MV-4-11 (cell line): Measurements from ENCODE around the gene PFDN1.
A peak's percentile ranks its signal among the peaks of the same experiment; 100 is the strongest.

ENCODE experiments used
- DNase-seq: peaks from one replicate; lab custom pipeline; 2025; lab: John Stamatoyannopoulos, UW

Gene PFDN1

GRCh38 chr5:140296289-140296688, 6.6 kb downstream of the PFDN1 start:
- DNase-seq: no peak

- DNase-seq: peak; percentile 73
Measured at GRCh38 chr5:140295414-140295813, 7.5 kb downstream of the PFDN1 start.

GRCh38 chr5:140294753-140295152, 8.1 kb downstream of the PFDN1 start:
- DNase-seq: peak; percentile 15

- no peak for DNase-seq
Measured at GRCh38 chr5:140293849-140294100, 9.1 kb downstream of the PFDN1 start.

GRCh38 chr5:140293091-140293848, 9.6 kb downstream of the PFDN1 start:
- no peak for DNase-seq

GRCh38 chr5:140292212-140293036, 10.5 kb downstream of the PFDN1 start:
- no peak for DNase-seq

- DNase-seq: no peak
Measured at GRCh38 chr5:140287801-140288521, 14.9 kb downstream of the PFDN1 start.

DNA sequence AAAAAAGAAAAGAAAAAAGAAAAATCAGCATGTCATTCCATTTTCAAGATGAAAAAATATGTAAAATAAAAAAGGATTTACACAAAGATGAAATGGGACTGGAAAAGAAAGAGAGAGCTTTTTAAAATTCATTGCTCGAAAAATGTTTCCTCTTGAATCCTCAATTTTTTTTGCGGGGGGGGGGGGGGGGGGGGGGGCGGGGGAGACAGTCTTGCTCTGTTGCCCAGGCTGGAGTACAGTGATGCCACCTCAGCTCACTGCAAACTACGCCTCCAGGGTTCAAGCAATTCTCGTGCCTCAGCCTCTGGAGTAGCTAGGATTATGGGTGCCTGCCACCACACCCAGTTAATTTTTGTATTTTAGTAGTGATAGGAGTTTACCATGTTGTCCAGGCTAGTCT, 16.5 kb downstream of the PFDN1 start:
- no peak for DNase-seq

GRCh38 chr5:140284013-140284412, 18.9 kb downstream of the PFDN1 start:
- no peak for DNase-seq

DNA sequence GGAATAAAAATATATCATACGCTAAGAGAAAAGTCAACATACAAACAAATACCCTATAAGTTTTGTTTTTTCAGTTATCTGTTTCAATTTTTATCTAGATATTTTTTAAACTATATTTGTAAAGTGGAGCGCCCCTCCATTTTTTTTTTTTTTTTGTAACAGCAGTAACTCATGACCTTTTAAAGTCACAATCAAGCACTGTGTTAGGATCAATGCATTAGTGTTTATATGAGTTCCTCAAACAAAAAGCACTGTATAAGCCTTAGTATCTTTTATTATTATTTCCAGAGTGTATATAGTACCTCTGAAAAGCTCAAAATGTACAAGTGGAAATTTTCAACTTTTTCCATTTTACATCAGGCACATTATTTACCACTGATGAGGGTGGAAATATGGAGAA, 20.6 kb downstream of the PFDN1 start:
- no peak for DNase-seq

DNA sequence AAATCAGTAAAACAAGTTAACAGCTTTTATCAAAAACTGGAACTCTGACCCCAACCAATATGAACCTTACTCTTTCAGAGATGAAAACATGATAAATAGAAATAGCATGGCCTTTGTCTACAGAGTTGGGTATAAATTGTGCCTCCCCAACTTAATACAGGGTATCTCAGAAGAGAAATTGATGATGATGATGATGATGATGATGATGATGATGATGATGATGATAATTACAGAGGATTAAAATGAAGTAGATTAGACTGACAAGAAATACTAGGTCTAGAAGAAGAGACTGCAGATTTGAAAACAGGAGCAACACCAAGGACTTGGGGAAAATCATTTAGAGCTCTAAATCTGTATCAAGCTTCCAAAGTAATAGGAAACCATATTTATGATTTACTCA, 27.1 kb downstream of the PFDN1 start:
- DNase-seq: no peak

GRCh38 chr5:140273401-140273877, 29.5 kb downstream of the PFDN1 start:
- DNase-seq: peak; percentile 98

DNA sequence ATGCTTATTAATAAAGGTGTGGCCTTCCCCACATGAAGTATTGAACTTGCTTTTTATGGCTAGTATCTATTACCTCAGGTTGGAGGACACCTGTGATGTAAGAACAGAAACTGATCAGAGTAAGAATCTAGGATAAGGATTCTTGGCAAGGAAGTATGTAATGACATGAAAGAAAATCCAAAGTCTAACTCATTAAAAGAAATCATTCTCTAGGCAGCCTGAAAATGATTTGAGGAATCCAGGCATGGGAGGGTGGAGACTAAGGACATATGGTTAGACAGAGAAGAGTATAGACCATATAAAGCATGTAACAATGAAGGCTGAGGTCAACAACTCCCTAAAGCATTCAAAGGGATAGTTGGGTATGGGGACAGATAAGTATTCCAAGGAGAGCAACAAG, 32.9 kb downstream of the PFDN1 start:
- DNase-seq: no peak

- peak; percentile 71 for DNase-seq
Measured at GRCh38 chr5:140267559-140268018, 35.3 kb downstream of the PFDN1 start.

GRCh38 chr5:140267201-140267540, 35.7 kb downstream of the PFDN1 start:
- DNase-seq: peak; percentile 46

DNA sequence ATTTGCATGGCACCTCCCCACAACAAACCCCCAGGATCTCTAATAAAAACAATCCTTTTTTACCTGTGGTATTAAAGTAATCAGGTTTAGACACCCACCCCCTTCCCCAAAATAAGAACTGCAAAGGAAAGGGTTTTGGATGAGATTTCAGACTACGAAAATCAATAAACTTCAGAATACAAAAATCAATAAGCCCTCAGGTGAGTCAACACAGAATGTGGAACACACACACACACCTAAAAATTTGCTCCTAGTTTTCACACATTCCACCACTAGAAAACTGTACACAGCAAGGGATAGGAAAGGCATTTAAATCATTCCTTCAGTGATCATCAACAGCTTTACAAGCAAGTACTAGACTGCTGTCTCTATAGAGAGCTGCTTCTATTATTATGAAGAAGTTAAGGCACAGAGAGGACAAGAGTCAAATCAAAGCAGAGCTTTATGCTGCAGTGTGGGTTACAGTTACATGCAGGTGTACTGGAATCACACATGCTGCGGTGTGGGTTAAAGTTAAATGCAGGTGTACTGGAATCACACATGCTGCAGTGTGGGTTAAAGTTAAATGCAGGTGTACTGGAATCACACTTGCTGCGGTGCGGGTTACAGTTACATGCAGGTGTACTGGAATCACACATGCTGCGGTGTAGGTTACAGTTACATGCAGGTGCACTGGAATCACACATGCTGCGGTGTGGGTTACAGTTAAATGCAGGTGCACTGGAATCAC, 36.3 kb downstream of the PFDN1 start:
- no peak for DNase-seq

DNA sequence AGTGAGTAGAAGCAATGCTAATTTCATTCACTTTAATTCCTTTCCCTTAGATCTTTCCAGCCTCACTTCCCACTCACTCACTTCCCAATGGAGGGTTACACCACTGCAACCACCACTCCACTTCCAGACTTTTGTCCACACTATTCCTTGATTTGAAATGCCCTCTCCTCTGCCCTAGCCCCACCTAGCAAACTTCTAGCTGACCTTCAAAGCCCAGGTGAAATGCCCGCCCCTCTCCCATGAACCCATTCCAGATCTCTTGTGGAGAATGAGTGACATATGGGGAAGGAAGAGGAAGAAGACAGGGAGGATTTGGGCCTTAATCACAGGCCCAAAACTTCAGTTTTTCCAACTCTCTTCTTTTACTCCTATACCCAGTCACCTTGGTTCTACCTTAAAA, 37.1 kb downstream of the PFDN1 start:
- DNase-seq: no peak

DNA sequence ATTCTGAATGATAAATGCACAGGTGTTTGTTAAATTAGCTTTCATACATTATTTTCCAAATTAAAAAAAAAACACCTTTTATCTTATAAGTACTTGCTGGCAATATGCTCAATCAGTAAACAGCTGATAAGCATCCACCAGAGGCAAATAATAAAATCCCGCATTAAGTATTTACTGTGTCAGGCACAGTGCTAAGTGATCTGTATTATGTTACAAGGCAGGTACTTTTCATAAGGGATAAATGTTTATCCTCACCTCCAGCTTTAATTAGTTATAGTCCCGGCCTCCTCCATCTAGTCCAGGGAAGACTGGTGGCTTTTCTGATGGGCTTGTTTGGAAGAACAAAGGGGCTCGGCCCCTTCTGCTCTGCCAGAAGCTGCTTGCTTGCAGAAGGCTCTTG, 40.1 kb downstream of the PFDN1 start:
- no peak for DNase-seq

DNA sequence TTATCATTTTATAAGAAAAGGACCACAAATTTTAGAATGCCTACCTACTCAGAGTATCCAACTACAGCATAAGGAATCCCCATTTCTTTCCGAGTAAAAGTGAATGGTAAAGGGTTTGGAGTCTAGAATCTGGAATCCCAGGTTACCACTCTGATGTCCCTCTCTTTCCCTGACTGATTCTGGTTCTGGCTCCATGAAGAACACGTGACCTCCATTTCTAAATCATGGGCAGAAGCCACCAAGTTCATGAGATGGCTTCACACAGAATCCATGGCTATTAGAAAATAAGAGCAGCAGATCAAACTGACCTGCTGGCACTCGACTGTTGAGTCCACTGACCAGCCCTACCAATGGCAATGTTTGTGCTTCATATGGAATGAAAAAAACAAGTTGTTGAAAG, 40.7 kb downstream of the PFDN1 start:
- DNase-seq: no peak

- DNase-seq: peak; percentile 75
Measured at GRCh38 chr5:140261403-140262171, 41.3 kb downstream of the PFDN1 start.

- DNase-seq: no peak
Measured at GRCh38 chr5:140260089-140260656, 42.7 kb downstream of the PFDN1 start.
